Measurements from ENCODE around the gene SETD2.

SETD2 gene

GRCh38 chr3:46994801-46995731, 168.8 kb downstream of the SETD2 start:
- no peak for DNase-seq

- no peak for DNase-seq
These were observed 169.9 kb downstream of the SETD2 start for GRCh38 chr3:46993986-46994385.

- no peak for DNase-seq
These were observed 170.6 kb downstream of the SETD2 start for GRCh38 chr3:46993292-46993691.

- DNase-seq, result no peak
These were observed 171.7 kb downstream of the SETD2 start for GRCh38 chr3:46992231-46992630.

- no peak for DNase-seq
These were observed 172.3 kb downstream of the SETD2 start for GRCh38 chr3:46991406-46992165.

GRCh38 chr3:46990573-46991374, 173.1 kb downstream of the SETD2 start:
- no peak for DNase-seq

- no peak for DNase-seq
These were observed 174.6 kb downstream of the SETD2 start for GRCh38 chr3:46989146-46989810.

GRCh38 chr3:46988616-46989015, 175.3 kb downstream of the SETD2 start:
- DNase-seq, result no peak

GRCh38 chr3:46987743-46988401, 176.0 kb downstream of the SETD2 start:
- peak; percentile 91 for DNase-seq

- DNase-seq, result no peak
These were observed 176.6 kb downstream of the SETD2 start for GRCh38 chr3:46987319-46987742.

- no peak for DNase-seq
These were observed 177.1 kb downstream of the SETD2 start for GRCh38 chr3:46986782-46987310.

- no peak for DNase-seq
These were observed 177.7 kb downstream of the SETD2 start for GRCh38 chr3:46986055-46986730.

- no peak for DNase-seq
These were observed 178.3 kb downstream of the SETD2 start for GRCh38 chr3:46985588-46985987.

- DNase-seq, result no peak
These were observed 179.1 kb downstream of the SETD2 start for GRCh38 chr3:46984591-46985459.

GRCh38 chr3:46982546-46982945, 181.4 kb downstream of the SETD2 start:
- DNase-seq, result no peak

- DNase-seq, result peak; percentile 17
These were observed 181.9 kb downstream of the SETD2 start for GRCh38 chr3:46981932-46982471.

GRCh38 chr3:46979958-46980497, 183.9 kb downstream of the SETD2 start:
- no peak for DNase-seq

GRCh38 chr3:46978985-46979944, 184.6 kb downstream of the SETD2 start, which contains the start of gene NBEAL2:
Gene NBEAL2 (plus strand): TSS chr3:46979666. CDS start chr3:46979862, 196 bp downstream.
- peak; percentile 97 for DNase-seq
